Activated effector memory CD4-positive, alpha-beta T cell treated with anti-CD3 and anti-CD28 coated beads, Interleukin-2, amount 50 U/mL, for 16 hours (primary cell): ENCODE measurements around the gene SLC1A3.
A peak's percentile ranks its signal among the peaks of the same experiment; 100 is the strongest.

ENCODE experiments used
- DNase-seq: peaks from one replicate; pipeline ENCODE4 v3.0.0-alpha.2; 2020

The SLC1A3 gene

DNA sequence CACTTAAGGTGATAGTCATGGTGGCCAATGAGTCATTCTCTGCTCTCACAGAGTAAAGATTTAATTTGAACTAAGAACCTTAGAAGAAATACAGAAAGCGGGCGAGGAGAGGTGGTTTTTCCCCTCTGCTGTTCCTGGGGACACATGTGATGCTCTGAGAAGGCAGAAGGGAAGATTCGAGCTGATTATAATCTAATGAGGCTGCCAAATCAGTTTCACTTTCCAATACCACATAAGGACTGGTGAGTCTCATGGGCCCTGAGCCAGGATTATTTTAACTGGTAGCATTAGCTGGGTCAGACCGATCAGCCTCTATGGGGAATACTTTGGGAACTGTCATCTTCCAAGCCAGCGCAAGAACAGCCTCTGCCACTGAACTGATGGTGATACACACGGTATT, 116.5 kb downstream of the SLC1A3 start:
- DNase-seq: no peak

DNA sequence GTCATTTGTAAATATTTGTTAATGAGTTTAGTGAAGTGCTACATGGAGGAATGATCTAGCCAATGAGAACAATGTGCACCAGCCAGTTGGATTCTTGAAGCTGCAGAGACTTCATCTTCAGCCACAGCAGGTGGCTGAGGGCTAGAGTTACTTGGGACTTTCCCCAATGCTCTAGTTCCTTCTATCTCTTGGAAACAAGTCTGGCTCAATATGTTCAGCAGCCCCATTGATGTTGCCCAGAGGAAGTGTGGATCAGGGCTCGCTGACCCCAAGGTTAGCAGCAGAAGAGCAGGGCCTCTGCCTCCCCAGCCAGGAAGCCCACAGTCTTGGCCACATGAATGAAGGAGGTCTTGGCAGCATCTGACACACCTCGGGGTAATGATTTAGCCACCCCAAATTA, 117.5 kb downstream of the SLC1A3 start:
- no peak for DNase-seq

DNA sequence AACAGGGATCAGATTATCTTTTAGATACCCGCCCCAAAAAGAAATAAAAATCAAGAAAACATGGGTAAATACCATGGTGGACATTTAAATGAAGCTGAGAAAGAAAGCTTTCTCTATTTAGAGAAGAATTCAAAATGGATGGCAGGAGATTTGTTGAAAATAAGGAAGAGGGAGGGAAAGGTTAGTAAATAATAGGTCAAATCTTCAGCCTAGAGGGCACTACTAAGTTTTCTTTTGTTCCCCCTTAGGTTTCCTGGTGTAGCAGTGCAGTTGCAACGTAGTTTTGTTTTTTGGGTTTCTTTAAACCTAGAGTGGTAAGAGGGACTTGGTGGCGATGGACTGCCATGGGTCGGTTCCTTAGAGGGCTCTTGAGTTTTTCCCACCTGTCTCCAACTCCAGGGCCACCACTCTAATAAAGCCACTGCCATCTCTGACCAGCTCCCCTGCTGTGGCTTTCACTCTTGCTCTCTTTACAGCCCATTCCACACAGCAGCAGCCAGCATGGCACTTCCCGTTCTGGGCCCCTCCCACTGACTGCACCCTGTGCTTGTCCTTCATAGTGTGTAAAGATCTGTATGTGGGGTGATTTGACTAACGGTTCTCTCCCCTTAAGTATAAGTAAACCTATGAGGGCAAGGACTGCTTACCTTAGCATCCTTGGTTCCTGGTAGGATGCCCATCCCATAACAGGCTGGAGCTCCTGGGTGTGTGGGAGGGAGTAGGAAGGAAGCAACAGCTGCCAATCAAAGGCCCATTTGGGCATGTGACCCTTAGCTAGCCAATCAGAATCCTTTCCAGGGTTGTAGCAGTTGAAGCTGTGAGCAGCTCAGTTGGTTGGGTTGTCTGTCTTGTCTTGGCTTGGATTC, 118.3 kb downstream of the SLC1A3 start:
- DNase-seq: peak; percentile 67

DNA sequence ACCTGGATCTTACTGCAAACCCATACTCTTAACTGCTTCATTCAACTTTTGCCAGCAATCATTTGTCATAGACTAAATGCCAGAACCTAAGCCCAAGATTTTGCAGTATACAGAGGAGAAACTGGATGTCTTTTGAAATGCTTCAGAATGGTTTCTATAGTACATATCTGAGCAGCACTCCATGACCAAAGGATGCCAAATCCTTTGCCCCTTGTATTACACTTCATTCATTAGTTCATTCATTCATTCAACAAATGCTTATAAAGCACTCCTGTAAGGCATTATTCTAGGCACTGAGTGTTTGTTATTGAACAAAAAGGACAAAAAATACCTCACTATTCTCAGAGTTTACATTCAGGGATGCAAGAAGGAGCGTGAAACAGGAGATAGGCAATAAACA, 119.9 kb downstream of the SLC1A3 start:
- DNase-seq: no peak

DNA sequence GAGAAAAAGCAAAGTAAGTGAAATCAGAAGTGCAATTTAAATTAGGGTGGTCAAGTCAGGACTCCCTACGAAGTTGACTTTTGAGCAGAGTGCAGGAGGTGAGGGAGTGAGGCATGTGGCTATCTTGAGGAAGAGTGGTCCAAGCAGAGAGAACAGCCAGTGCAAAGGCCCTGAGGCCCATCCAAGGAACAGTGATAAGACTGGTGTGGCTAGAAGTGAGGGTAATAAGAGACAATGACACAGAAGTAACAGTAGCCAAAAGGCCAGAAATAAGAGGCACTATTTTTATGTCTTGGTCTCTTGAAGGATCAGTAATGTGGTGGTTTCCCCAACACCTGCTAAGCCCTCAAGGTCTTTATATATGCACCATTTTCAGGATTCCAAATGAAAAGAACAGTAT, 120.4 kb downstream of the SLC1A3 start:
- DNase-seq: no peak

DNA sequence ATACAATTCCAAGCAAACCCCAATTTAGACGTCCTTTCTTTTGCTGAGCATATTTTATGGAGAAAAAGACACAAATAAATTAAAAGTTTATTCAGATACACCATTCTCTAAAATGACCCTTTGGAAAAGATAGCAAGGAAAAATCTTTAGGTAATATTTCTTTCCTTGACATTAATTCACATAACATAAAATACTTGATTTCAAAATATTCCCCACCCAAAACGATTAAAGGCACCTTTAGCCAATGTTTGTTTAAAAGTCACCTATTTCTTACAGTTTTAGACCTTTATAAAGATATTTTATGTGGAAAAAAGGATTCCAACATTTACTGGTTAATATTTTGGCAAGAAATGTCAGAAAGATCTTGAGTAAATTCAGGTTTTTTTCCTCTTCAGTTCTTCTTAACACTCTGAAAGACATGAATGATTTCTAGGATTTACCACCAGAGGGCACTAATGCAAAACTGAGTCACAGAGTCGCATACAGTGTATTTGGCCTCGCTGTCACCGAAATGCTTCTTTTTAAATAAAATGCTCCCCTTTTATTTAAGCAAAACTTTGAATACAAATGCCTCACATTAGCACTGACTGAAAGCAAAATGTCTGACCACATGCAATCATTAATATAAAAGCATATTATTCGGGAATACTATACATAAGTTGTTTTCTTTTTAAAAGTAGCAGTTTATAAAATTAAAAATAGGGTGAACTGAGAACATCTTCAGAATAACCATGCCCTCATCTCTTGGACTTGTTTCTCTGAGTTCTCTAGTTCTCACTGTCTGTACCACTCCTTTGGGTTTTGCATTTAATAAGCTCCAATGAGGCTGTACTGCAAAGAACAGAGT, 122.5 kb downstream of the SLC1A3 start:
- DNase-seq: no peak

DNA sequence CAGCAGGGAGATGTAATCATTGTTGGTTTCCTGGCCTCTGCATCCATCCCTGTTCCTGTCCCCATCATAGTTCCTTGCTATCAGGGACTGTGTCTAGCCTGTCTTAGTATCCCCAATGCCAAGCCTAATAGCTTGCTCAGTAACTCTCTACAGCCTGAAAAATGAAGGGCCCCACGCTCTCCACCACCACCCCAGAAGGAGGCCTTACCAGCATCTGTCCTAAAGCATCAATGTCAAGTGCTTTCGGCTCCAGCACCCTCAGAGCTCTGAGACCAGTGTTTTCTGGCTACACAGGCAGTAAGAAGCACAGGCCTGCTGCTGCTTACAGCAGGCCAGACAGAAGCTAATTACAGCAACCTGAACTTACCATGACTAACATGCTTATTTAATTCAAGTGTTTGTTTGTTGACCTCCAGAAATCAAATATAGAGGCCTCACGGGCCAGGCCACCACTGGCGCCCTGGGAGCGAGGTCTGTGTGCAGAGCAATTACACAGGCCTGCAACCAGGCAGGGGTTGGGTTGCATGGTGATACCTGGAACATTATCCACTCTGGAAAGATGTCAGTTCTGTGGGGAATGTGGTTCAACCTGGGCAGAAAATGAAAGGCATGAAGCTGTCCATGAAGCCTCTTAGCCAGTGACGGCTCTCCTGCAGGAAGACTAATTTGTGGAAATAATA, 124.3 kb downstream of the SLC1A3 start:
- DNase-seq: no peak

DNA sequence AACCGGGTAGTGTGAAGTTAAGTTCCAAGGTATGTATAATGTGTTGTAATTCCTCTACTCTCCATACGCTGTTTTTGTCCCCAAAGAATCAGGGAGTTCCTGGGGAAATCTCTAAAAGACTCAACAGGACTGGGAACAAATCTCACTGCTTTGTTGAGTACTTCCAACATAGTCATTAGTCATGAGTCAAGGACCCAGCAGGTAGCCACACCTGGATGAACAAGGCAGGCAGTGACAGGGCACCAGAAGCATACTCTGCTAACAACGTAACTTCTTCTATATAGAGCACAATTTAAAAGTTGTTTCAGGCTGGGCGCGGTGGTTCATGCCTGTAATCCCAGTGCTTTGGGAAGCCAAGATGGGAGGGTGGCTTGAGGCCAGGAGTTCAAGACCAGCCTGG, 126.8 kb downstream of the SLC1A3 start:
- DNase-seq: no peak

DNA sequence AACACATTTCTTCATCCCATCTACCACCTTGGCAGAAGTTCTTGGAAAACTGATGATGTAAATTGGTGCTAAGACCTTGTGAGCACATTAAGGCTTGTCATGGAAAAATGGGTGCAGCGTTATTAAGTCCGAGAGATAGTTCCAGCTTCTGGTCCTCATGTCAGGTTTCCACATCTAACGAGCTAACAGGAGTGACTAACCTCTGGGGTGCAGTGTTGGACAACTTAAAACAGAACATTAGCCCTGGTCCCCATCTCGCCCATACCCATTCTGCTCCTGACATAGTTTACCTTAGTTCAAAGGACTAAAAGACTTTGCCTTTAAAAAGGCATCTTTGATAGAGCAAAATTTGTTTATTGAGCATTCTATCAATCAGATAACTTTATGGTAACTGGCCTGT, 128.0 kb downstream of the SLC1A3 start:
- no peak for DNase-seq

DNA sequence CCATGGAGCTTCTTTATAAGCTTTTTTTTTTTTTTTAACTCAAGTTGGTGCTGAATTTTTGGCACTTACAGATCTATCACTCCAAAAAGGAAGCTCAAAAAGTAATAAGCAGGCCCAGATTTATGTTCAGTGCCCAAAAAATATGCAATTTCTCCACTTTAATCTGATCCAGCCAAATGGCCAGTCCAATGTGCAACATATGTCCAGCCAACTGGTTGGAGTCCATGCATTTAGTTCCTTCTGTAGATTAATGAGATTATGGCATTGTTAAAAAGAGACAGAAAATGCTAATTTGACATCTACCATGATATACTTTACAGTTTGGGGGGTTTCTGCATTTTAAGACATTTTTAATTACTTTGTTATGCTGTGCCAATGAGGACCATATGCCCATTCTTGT, 129.5 kb downstream of the SLC1A3 start:
- no peak for DNase-seq
